A673 (cell line): ENCODE data around the gene ZBTB20. TPM values are rescaled to one million over a fixed set of nuclear protein-coding genes. Genes with fewer than 3 reads are reported as not detected.

ENCODE experiments used
- BruUV-seq: library from RNA; stranded (reverse); fragments of 400-500 nt; replicated peaks from 2 replicates; lab custom pipeline; 2021; lab: Mats Ljungman, UMichigan
- CTCF ChIA-PET: fragments of 300-600 bp; sonication (Branson Sonifier 250); formaldehyde crosslinking; loops from one replicate; lab custom pipeline; 2022; ENCODE audit warnings: antibody characterized with exemption; lab: Charles Lee
- POLR2A ChIA-PET: fragments of 300-600 bp; sonication (Branson Sonifier 250); formaldehyde crosslinking; loops from one replicate; lab custom pipeline; 2022; ENCODE audit warnings: antibody characterized with exemption; ENCODE audit not compliant: low non-redundant PET; lab: Charles Lee
- DNase-seq: peaks from one replicate; pipeline ENCODE4 v3.0.0-alpha.2; 2015; ENCODE audit warnings: low spot score
- H3K27ac ChIP-seq: fragments of 200-600 bp; sonication (generic); 2 replicates; pipeline ENCODE4 v1.5.1; 2016; ENCODE audit warnings: mixed run types, low read depth, mild to moderate bottlenecking, mixed read lengths, antibody characterized with exemption, low read length; ENCODE audit not compliant: poor library complexity, severe bottlenecking
- H3K27me3 ChIP-seq: fragments of 200-600 bp; sonication (generic); replicated peaks from 2 replicates; pipeline ENCODE4 v1.6.1; 2017; ENCODE audit warnings: mixed run types, low read depth, mild to moderate bottlenecking, mixed read lengths, antibody characterized with exemption, low read length; ENCODE audit not compliant: insufficient read depth, poor library complexity
- H3K36me3 ChIP-seq: fragments of 200-600 bp; sonication (generic); 2 replicates; pipeline ENCODE4 v1.6.1; 2016; ENCODE audit warnings: mixed run types, mild to moderate bottlenecking, mixed read lengths, antibody characterized with exemption, low read length; ENCODE audit not compliant: insufficient read depth, poor library complexity, severe bottlenecking
- H3K4me1 ChIP-seq: fragments of 200-600 bp; sonication (generic); 2 replicates; pipeline ENCODE4 v1.6.1; 2017; ENCODE audit warnings: mixed run types, mild to moderate bottlenecking, mixed read lengths, antibody characterized with exemption, low read length; ENCODE audit not compliant: insufficient read depth, poor library complexity, severe bottlenecking
- H3K4me3 ChIP-seq: fragments of 200-600 bp; sonication (generic); 2 replicates; pipeline ENCODE4 v1.5.1; 2016; ENCODE audit warnings: low read depth, mixed run types, mild to moderate bottlenecking, mixed read lengths, low read length; ENCODE audit not compliant: poor library complexity, severe bottlenecking
- H3K9me3 ChIP-seq: fragments of 200-600 bp; sonication (generic); 2 replicates; pipeline ENCODE4 v1.6.1; 2016; ENCODE audit warnings: mixed run types, low read depth, mild to moderate bottlenecking, mixed read lengths, antibody characterized with exemption, low read length; ENCODE audit not compliant: poor library complexity, severe bottlenecking
- EZH2 ChIP-seq: fragments of 200-600 bp; sonication (generic); IDR thresholded peaks from 2 replicates; pipeline ENCODE4 v1.6.1; 2017; ENCODE audit warnings: borderline replicate concordance, low read depth, mild to moderate bottlenecking, mixed read lengths, antibody characterized with exemption, low read length; ENCODE audit not compliant: poor library complexity, severe bottlenecking
- intact Hi-C: fragments of 100-400 bp; cut with micrococcal nuclease; formaldehyde crosslinking; loops from one replicate; pipeline ENCODE4 v1.10.0; 2022; ENCODE audit not compliant: unreplicated experiment
- total RNA-seq: library from RNA; stranded (reverse); gene quantifications from 2 replicates; pipeline ENCODE4 v1.2.3, GENCODE V29; 2021
- TF ChIP-seq, protein P1 (sequence below): fragments of 300-800, 200-600 bp; sonication (generic); conservative IDR thresholded peaks from 2 replicates; pipeline ENCODE4 v1.5.1; 2017; ENCODE audit warnings: low read depth, mild to moderate bottlenecking, antibody characterized with exemption, low read length, moderate library complexity, mixed read lengths

The ZBTB20 gene
- total RNA-seq, 1 experiment from 2014 or later: 13.5 TPM

- ChIA-PET CTCF (no interaction called here), POLR2A (no interaction called here)
- DNase-seq: no peak
- TF ChIP-seq, protein P1, sequence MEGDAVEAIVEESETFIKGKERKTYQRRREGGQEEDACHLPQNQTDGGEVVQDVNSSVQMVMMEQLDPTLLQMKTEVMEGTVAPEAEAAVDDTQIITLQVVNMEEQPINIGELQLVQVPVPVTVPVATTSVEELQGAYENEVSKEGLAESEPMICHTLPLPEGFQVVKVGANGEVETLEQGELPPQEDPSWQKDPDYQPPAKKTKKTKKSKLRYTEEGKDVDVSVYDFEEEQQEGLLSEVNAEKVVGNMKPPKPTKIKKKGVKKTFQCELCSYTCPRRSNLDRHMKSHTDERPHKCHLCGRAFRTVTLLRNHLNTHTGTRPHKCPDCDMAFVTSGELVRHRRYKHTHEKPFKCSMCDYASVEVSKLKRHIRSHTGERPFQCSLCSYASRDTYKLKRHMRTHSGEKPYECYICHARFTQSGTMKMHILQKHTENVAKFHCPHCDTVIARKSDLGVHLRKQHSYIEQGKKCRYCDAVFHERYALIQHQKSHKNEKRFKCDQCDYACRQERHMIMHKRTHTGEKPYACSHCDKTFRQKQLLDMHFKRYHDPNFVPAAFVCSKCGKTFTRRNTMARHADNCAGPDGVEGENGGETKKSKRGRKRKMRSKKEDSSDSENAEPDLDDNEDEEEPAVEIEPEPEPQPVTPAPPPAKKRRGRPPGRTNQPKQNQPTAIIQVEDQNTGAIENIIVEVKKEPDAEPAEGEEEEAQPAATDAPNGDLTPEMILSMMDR: no peak
- TF ChIP-seq EZH2: no peak
- intact Hi-C loops: no loop called here
- no peaks in the 10 kb centered on the region for H3K27me3 ChIP-seq
- H3K9me3 ChIP-seq: no peaks in the 10 kb centered on the region
- H3K4me1 ChIP-seq: peaks cover 5% of the 10 kb centered on the region
- no peaks in the 10 kb centered on the region for H3K36me3 ChIP-seq
- BruUV-seq: no TSS peak
- no peak overlapping the region for H3K4me3 ChIP-seq
- no peak overlapping the region for H3K27ac ChIP-seq
Observed at GRCh38 chr3:114884213-114884923, 262.7 kb downstream of the ZBTB20 start.

GRCh38 chr3:114880078-114880477 lies 267.0 kb downstream of the ZBTB20 start:
- H3K9me3 ChIP-seq: no peaks in the 10 kb centered on the region
- TF ChIP-seq, protein P1: no peak
- no peak for TF ChIP-seq EZH2
- DNase-seq: no peak
- intact Hi-C loops: no loop called here
- H3K4me3 ChIP-seq: no peak overlapping the region
- H3K27ac ChIP-seq: no peak overlapping the region
- BruUV-seq: no TSS peak
- peaks cover 14% of the 10 kb centered on the region for H3K4me1 ChIP-seq
- no peaks in the 10 kb centered on the region for H3K27me3 ChIP-seq
- CTCF ChIA-PET: no interaction called here
- POLR2A ChIA-PET: no interaction called here
- no peaks in the 10 kb centered on the region for H3K36me3 ChIP-seq

DNA sequence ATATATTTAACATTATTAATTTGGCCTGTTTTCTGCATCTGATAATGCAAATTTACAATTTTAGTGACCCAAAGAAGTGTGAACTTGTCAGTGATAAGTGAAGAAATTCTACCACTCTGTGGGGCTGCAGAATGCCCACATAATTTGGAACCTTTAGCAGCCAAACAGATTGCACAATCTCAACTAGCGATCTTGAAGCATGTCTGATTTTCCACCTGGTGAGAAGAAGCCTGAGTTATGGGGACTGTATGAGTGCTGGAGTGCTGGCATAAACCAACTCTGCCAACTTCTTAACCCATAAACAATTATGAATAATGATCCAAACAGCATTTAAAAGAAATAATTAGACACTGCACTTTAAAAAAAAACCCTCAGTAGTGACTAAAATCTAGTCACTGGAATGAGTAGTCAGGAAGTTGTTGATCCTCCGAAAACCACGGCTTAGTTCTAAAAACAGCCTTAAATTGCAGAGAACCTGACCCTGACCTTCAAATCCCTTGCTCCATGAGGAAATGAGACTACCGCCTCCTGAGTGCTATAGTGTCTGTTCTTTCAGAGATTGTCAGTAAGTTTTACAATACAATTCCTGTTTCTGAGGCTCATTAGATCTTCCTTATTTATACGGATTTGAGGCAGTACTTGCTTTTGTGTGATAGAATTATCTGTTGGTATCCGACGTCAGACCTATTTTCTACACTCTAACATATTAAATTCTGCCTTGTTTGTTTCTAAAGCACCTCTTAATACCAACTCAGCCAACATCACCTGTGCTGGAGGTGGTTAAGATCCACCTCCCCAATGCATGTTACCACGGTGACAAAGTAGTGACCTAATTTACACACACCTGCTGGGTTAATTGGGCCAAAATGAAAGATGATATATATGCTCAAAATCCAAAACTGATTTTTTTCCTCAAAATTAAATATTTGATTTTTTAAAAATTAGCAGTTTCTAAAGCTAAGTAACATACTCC lies 267.7 kb downstream of the ZBTB20 start:
- H3K9me3 ChIP-seq: no peaks in the 10 kb centered on the region
- H3K27me3 ChIP-seq: no peaks in the 10 kb centered on the region
- intact Hi-C loops: no loop called here
- H3K36me3 ChIP-seq: no peaks in the 10 kb centered on the region
- ChIA-PET POLR2A (no interaction called here), CTCF (no interaction called here)
- H3K4me1 ChIP-seq: peaks cover 14% of the 10 kb centered on the region
- H3K27ac ChIP-seq: no peak overlapping the region
- DNase-seq: peak; percentile 63
- BruUV-seq: no TSS peak
- no peak for TF ChIP-seq EZH2
- TF ChIP-seq, protein P1: no peak
- no peak overlapping the region for H3K4me3 ChIP-seq
